Measurements from ENCODE around the gene ZNF24.

The ZNF24 gene

GRCh38 chr18:35352778-35353177, 8.6 kb upstream of the ZNF24 start:
- no peak for DNase-seq

- no peak for DNase-seq
Observed at GRCh38 chr18:35352283-35352682, 8.1 kb upstream of the ZNF24 start.

GRCh38 chr18:35348001-35348400, 3.8 kb upstream of the ZNF24 start:
- DNase-seq, result no peak

- no peak for DNase-seq
Observed at GRCh38 chr18:35345950-35346349, 1.7 kb upstream of the ZNF24 start.

- peak; percentile 59 for DNase-seq
Observed at GRCh38 chr18:35345460-35345921, 1.3 kb upstream of the ZNF24 start.

- peak; percentile 56 for DNase-seq
Observed at GRCh38 chr18:35344736-35345459, 678 bp upstream of the ZNF24 start.

GRCh38 chr18:35343488-35343935, 708 bp downstream of the ZNF24 start:
- DNase-seq, result no peak

GRCh38 chr18:35337286-35337685, 6.9 kb downstream of the ZNF24 start:
- DNase-seq, result no peak

GRCh38 chr18:35335866-35336265, 8.4 kb downstream of the ZNF24 start:
- DNase-seq, result no peak

GRCh38 chr18:35334821-35335220, 9.4 kb downstream of the ZNF24 start:
- DNase-seq, result no peak

GRCh38 chr18:35334212-35334611, 10.0 kb downstream of the ZNF24 start:
- no peak for DNase-seq

GRCh38 chr18:35331367-35332087, 12.7 kb downstream of the ZNF24 start:
- DNase-seq, result no peak

GRCh38 chr18:35328868-35329267, 15.4 kb downstream of the ZNF24 start:
- no peak for DNase-seq

GRCh38 chr18:35326695-35327387, 17.4 kb downstream of the ZNF24 start:
- no peak for DNase-seq

GRCh38 chr18:35324926-35325655, 19.1 kb downstream of the ZNF24 start:
- no peak for DNase-seq

GRCh38 chr18:35322486-35323458, 21.4 kb downstream of the ZNF24 start:
- no peak for DNase-seq

- no peak for DNase-seq
Observed at GRCh38 chr18:35311496-35311895, 32.7 kb downstream of the ZNF24 start.

- no peak for DNase-seq
Observed at GRCh38 chr18:35306588-35307250, 37.5 kb downstream of the ZNF24 start.

- DNase-seq, result no peak
Observed at GRCh38 chr18:35303610-35304009, 40.6 kb downstream of the ZNF24 start.

GRCh38 chr18:35296060-35296459, 48.2 kb downstream of the ZNF24 start:
- no peak for DNase-seq

- no peak for DNase-seq
Observed at GRCh38 chr18:35291166-35291565, 53.1 kb downstream of the ZNF24 start.

Measured in NCI-H146 (cell line).